Measurements from ENCODE around the gene RIGI.
A peak's percentile ranks its signal among the peaks of the same experiment; 100 is the strongest.
"Not testable (repeated sequence)": the region's sequence is repeated elsewhere in the genome, so short reads cannot be mapped to it uniquely, and the experiment has no call there.

RIGI gene

GRCh38 chr9:32543047-32543446 lies 17.1 kb upstream of the RIGI start:
- Mint-ChIP-seq H3K9me3 (no peaks in the 10 kb centered on the region), H3K4me3 (no peak overlapping the region), H3K36me3 (ENCODE audit: low read depth) (peaks cover 45% of the 10 kb centered on the region), H3K27me3 (ENCODE audit: low read depth) (no peaks in the 10 kb centered on the region), H3K27ac (no peak overlapping the region), H3K4me1 (no peaks in the 10 kb centered on the region)
- no peak for TF ChIP-seq CTCF (IDR thresholded peaks at IDR 0.05; ENCODE audit: unreplicated experiment in 3 of 3)

GRCh38 chr9:32533816-32534215 lies 7.8 kb upstream of the RIGI start:
- no peak overlapping the region for H3K4me3 Mint-ChIP-seq
- no peaks in the 10 kb centered on the region for H3K4me1 Mint-ChIP-seq
- peaks cover 14% of the 10 kb centered on the region for H3K9me3 Mint-ChIP-seq
- H3K27ac Mint-ChIP-seq: no peak overlapping the region
- H3K36me3 Mint-ChIP-seq (ENCODE audit: low read depth): peaks cover 35% of the 10 kb centered on the region
- no peaks in the 10 kb centered on the region for H3K27me3 Mint-ChIP-seq (ENCODE audit: low read depth)
- no peak for TF ChIP-seq CTCF (IDR thresholded peaks at IDR 0.05; ENCODE audit: unreplicated experiment in 3 of 3)

DNA sequence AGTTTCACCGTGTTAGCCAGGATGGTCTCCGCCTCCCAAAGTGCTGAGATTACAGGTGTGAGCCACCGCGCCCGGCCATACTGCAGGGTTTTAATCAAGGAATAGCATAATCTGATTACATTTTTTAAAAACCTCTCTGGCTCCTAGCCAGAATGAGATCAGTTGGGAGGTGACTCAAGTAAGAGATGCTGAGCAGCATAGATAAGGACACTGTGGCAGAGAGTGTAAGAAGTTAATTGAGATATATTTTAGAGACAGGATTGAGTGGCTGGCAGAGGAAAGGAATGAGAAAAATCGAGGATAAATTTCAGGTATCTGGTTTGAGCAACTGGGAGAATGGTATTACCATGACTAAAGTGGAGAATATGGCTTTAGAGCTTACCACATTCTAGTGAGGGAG lies 7.3 kb upstream of the RIGI start:
- Mint-ChIP-seq H3K27me3 (ENCODE audit: low read depth) (no peaks in the 10 kb centered on the region), H3K27ac (no peak overlapping the region), H3K9me3 (peaks cover 14% of the 10 kb centered on the region), H3K36me3 (ENCODE audit: low read depth) (peaks cover 35% of the 10 kb centered on the region), H3K4me1 (no peaks in the 10 kb centered on the region), H3K4me3 (no peak overlapping the region)
- no peak for TF ChIP-seq CTCF (IDR thresholded peaks at IDR 0.05; ENCODE audit: unreplicated experiment in 3 of 3)

GRCh38 chr9:32526707-32527048 lies 682 bp upstream of the RIGI start:
- Mint-ChIP-seq H3K27ac (peak overlapping the region; percentile 80 to 95 (median 92)), H3K27me3 (ENCODE audit: low read depth) (no peaks in the 10 kb centered on the region), H3K36me3 (ENCODE audit: low read depth) (peaks cover 22% of the 10 kb centered on the region), H3K4me1 (peaks cover 20% of the 10 kb centered on the region), H3K4me3 (peak overlapping the region; percentile 91 to 93 (median 93)), H3K9me3 (peaks cover 22% of the 10 kb centered on the region)
- TF ChIP-seq CTCF (IDR thresholded peaks at IDR 0.05; ENCODE audit: unreplicated experiment in 3 of 3): no peak

- no peaks in the 10 kb centered on the region for H3K27me3 Mint-ChIP-seq (ENCODE audit: low read depth)
- peak overlapping the region; percentile 80 to 95 (median 92) for H3K27ac Mint-ChIP-seq
- H3K4me1 Mint-ChIP-seq: peaks cover 20% of the 10 kb centered on the region
- peaks cover 18% of the 10 kb centered on the region for H3K36me3 Mint-ChIP-seq (ENCODE audit: low read depth)
- peak overlapping the region; percentile 91 to 93 (median 93) for H3K4me3 Mint-ChIP-seq
- TF ChIP-seq CTCF (IDR thresholded peaks at IDR 0.05; ENCODE audit: unreplicated experiment in 3 of 3): no peak
- H3K9me3 Mint-ChIP-seq: peaks cover 18% of the 10 kb centered on the region
Measured at GRCh38 chr9:32525709-32526030, 326 bp downstream of the RIGI start.

- Mint-ChIP-seq H3K27ac (peak overlapping the region; percentile 80 to 95 (median 92)), H3K27me3 (ENCODE audit: low read depth) (no peaks in the 10 kb centered on the region), H3K9me3 (peaks cover 20% of the 10 kb centered on the region), H3K4me3 (peak overlapping the region; percentile 91 to 93 (median 93)), H3K36me3 (ENCODE audit: low read depth) (peaks cover 18% of the 10 kb centered on the region), H3K4me1 (peaks cover 20% of the 10 kb centered on the region)
- no peak for TF ChIP-seq CTCF (IDR thresholded peaks at IDR 0.05; ENCODE audit: unreplicated experiment in 3 of 3)
Measured at GRCh38 chr9:32524892-32525708, 896 bp downstream of the RIGI start.

DNA sequence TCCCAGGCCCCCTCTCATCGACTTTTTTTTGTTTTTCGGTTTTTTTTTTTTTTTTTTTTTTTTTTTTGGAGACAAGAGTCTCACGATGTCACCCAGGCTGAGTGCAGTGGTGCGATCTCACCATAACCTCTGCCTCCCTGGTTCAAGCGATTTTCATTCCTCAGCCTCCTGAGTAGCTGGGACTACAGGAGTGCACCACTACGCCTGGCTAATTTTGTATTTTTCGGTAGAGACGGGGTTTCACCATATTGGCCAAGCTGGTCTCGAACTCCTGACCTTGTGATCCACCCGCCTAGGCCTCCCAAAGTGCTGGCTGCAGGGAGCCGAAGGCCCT lies 1.5 kb downstream of the RIGI start:
- H3K27me3 Mint-ChIP-seq (ENCODE audit: low read depth); H3K27ac Mint-ChIP-seq: not testable (repeated sequence)
- peaks cover 18% of the 10 kb centered on the region for H3K36me3 Mint-ChIP-seq (ENCODE audit: low read depth)
- peaks cover 20% of the 10 kb centered on the region for H3K4me1 Mint-ChIP-seq
- H3K4me3 Mint-ChIP-seq: peak overlapping the region; percentile 32 to 69 (median 61)
- peaks cover 20% of the 10 kb centered on the region for H3K9me3 Mint-ChIP-seq

All from nephron (organoid).